ENCODE results near the gene CFP.

Gene CFP

DNA sequence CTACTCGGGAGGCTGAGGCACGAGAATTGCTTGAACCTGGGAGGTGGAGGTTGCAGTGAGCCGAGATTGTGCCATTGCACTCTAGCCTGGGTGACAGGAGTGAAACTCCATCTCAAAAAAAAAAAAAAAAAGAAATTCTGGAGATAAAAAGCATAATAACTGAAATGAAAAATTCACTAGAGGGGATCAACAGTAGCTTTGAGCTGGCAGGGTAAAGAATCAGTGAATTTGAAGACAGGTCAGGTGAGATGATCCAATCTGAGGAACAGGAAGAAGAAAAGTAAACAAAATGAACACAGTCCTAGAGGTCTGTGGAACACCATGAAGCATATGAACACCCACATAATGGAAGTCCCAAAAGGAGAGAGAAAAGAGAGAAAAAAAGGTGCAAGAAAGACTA, 32.5 kb downstream of the CFP start:
- DNase-seq: no peak

DNA sequence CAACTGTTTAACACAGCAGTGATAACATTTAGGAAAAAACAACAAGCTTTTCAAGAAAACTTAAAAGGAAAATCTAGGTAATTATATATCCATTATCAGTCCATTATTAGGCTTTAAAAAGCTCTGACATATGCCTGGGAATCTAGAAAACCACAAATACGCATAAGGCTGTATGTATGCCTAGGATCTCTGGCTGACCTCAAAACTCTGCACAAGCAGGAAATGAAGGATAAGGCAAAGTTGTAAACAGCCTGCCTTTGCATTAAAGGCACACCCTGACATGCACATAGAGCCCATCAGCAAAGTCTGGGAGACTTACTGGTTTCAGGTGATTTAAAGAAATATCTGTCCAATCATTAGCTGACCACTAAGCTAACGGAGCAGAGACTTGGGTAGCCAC, 33.5 kb downstream of the CFP start:
- no peak for DNase-seq

DNA sequence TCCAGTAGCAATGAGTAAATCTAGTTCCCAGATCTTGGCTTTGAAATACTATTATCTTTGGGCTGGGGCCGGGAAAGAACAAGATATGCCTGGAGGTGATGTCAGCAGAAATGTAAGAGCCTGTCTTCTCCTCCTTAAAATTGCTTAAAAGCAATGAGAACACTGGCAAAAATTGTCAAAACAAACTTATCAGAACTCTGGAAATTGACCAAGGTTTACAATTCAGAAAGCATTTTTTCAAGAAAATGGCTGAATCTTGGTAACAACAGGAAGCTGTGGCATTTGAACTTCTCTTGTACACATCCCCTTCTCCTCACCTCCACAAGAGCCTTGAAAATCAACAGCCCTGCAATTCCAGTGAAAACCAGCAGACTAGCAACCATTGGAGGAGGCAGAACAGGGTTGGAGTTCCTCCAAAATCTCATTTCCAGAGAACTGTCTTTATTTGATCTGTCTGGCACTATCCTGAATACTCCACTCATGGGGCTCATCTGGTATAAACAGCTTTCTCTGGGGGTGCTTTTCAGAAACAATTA, 33.9 kb downstream of the CFP start:
- DNase-seq: no peak

DNA sequence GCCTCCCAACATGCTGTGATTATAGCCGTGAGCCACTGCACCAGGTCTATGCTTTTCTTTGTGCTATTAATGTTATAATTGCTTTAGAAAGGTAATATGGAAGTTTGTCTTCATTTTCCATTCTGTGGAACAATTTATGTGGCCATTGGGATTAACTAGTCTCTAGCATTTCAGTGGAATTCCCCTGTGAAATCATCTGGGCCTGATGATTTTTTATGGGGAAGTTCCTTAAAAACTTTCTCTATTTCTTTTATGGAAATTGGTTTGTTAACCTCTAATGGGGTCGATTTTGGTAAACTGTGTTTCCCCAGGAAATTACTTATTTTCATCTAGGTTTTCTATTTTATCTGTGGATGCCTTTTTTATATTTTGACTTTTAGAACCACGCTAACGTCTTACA, 36.2 kb downstream of the CFP start:
- DNase-seq: no peak

DNA sequence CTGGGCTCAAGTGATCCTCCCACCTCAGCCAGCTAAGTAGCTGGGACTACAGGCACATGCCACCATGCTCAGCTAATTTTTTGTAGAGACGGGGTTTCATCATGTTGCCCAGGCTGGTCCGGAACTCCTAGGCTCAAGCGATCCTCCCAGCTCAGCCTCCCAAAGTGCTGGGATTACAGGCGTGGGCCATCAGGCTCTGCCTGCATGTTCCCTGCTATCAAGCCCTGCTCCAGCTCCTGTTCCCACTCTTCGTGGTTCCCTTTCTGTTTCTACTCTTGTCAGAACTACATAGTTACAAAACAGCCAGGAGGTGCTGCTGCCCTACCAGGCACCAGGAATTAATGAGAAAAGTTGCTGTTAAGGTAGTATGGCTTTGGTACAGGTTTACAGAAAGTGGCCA, 38.7 kb downstream of the CFP start:
- no peak for DNase-seq

DNA sequence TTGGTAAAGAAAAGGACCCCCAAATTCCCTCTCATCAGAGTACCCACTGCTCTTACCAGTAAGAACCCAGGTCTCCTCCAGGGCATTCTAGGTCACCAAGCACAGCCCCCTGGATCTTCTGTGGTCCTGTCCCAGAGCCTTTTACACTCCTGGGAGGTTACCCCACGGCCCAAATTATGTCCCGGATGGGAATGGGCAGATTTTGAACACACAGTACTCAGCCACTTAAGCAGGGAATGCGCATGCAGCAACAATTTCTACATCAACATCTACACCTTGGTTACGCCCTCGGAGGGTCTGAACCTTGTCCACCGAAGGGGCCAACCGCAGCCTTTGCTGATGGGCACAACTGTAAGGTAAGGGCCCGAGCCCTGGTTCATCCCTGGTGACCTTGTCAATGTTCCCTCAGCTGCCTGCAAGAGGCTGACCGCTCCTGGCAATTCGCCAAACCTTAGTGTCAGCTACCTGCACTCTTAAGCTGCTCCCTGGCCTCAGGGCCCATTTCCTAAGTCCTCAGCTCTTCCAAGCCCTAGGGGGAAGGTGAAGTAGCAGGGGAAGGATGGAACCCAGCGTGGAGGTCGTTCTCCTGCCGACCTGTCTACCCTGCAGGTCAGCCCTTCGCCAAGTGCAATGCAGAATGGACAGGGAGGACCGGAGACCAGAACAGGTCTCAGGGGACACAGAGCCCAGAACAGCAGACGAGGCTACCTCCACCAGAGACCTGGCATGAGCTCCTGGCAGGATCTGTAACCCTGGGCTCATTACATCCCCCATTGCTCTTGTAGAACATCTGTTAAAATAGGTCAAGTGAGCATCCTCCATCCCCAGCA, 41.6 kb downstream of the CFP start:
- no peak for DNase-seq

DNA sequence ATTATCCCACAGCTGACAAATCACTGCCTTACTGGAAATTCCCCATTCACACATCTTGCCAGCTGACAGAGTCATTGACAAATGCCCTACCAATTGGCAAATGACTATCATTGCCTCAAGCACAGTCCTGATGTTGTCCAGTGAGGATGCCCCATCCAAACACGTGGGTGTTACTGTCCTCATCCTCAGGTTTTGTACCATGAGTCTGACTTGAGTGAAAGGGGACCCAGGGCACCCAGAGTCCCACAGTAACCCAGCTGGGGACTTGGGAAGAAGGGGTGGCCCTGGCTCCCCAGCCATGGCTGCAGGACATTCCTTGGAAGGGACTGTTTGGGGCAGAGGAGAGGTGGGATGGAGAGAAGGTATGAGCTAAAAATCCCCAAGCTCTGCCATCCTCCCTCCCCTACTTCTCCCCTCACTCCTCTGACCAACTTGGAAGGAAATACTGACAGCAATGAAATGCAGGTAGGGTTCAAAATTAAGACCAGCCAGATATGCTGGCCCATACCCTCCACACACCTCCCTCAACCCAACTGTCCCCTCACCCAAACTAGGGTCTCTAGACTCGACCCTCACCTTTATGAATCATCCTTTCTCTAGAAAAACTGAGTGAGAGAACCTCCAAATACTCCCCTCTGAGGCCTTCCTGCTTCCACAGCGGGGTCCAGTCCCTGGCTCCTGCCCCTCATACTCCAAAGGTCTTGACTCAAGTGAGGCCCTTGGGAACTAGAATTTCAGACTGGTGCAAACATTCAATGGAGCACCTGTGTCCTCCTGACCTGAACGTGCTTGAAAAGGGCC, 42.4 kb downstream of the CFP start:
- DNase-seq: no peak

DNA sequence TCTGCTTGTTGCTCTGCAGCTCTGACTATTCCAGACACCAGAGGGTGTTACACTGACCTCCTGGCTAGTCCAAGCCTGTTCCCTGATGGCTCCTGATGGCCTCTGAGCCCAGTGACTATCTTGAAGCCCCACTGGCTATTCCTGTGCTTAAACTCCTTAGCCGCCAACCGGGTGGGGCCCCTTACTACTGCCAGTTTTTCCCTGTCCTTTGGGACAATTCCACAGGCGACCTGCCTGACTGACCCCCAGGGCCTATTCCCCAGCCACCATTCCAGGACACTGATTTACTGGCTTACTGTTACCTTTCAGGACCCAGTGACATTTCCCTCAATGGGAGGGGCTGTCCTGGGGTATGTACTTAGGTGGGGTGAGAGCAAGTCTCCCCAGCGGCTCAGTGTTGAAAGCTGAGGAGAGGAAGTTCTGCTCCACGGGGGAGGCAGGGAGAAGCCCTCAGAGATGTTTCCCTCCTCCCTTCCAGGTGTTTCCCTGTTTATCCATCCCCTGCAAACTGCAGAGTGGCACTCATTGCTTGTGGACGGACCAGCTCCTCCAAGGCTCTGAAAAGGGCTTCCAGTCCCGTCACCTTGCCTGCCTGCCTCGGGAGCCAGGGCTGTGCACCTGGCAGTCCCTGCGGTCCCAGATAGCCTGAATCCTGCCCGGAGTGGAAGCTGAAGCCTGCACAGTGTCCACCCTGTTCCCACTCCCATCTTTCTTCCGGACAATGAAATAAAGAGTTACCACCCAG, 43.5 kb downstream of the CFP start:
- no peak for DNase-seq

DNA sequence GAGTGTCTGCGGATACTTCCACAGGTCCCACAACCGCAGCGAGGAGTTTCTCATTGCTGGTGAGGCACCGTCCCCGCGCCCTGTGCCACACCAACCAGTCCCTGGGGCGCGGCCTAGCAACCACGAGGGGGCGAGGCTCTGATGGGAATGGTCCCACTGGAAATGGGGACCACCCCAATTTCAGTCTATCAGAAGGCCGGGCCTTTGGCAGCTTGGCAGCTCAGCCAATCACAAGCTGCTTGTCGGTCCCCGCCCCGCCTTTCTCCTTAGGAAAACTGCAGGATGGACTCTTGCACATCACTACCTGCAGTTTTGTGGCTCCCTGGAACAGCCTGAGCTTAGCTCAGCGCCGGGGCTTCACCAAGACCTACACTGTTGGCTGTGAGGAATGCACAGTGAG, 44.5 kb downstream of the CFP start:
- no peak for DNase-seq

DNA sequence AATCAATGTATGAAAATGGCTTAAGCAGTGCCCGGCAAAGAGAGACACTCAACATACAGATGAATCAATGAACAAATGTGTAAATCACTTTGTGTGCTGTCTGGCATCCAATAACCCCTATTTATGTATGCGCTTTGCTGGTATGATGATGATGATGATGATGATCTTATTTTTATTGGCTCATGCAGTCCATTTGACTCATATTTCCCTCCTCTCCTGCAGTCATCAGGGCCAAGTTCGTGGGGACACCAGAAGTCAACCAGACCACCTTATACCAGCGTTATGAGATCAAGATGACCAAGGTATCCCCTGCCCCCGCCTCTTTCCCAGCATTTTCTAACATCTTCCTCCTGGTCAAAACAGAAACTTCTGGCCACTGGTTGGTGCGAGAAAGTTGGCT, 45.0 kb downstream of the CFP start:
- DNase-seq: no peak

DNA sequence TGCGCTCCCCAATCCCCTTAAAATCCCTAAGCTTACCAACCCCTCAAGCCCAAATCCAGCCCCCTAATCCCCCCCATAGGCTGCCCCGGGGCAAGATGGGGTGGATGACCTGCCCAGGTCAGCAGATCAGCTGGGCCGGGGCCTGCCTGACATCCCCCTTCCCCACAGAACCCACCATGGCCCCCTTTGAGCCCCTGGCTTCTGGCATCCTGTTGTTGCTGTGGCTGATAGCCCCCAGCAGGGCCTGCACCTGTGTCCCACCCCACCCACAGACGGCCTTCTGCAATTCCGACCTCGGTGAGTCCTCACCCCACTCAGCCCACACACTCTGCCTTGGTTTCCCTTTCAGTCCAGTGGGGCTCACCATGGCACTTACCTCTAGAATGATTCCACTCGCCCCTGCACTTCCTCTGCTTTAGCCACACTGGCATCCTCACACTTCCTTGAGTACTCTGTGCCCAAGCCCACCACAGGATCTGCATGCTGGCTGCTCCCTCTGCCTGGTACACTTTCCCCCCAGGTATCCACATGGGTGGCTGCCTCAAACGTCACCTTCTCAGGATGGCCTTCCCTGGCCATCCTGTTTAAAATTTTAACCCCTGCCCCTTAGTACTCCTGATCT, 46.4 kb downstream of the CFP start:
- no peak for DNase-seq

DNA sequence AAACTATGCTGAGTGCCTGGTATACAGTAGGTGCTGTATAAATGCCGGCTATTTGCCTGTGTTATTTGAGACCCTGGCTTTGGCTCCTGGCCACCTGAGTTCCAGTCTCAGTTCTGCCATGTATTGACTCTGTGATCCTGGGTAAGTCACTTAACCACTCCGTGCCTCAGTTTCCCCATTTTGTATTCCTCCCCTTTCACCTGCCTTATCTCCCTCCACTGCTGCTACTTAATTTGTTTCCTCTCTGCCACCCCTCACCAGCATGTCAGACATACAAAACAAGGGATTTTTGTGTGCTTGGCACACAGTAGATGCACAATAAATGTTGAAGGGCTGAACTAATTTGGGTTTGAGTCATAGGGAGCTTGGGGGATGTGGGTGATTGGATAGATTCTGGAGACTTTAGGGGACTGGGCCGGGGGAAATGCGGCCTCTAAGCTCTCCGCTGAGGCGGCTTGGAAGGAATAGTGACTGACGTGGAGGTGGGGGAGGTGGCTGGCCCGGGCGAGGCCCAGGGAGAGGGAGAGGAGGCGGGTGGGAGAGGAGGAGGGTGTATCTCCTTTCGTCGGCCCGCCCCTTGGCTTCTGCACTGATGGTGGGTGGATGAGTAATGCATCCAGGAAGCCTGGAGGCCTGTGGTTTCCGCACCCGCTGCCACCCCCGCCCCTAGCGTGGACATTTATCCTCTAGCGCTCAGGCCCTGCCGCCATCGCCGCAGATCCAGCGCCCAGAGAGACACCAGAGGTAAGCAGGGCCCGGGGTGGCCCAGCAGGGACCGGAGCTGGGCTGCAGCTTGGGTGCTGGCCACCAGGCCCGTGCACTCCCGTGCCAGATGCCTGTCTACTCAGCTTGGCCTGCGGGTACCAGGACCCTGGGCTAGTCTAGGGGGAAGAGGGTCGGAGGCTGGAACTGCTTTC, 47.7 kb downstream of the CFP start, which contains the start of gene TIMP1:
Gene TIMP1, plus strand, starts transcription at position 706 of the 917 bp plus-strand sequence. CDS start 980 bp downstream, outside the sequence.
- DNase-seq: peak; percentile 93

DNA sequence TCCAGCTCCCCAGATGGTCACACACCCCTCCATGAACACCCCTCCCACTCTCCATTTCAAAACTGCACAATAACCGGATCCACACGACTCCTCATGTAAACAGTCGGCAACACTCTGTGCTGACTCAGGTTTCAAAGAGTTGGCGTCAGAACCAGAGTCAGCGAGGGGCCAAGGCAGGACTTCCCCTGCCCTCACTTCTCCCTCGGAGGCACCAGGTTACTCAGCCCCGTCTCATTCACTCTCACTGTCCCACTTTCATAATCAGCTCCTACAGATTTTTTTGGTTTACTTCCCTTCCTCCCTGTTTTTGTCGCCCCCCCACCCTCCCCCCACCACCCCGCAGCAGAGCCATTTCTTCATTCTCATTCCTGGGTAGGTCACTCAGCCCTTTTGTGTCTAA, 50.2 kb downstream of the CFP start:
- DNase-seq: no peak

DNA sequence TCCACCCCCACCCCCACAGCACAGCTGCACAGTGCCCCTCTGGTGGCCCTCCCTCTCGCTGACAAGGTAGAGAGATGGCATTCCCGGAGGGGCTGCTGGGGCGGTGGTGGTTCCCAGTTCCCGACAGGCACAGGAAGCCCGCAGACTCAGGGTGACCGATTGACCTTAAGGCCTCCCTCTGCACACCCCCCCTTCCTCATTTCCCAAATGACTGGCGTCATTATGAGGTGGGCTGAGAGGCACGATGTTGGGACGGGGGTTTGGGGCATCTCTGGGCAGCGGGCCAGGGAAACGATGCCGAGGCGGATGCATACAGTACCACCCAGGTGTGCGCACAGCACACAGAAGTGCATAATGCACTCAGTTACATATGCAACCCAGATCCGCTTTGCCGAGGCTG, 51.0 kb downstream of the CFP start:
- DNase-seq: no peak

DNA sequence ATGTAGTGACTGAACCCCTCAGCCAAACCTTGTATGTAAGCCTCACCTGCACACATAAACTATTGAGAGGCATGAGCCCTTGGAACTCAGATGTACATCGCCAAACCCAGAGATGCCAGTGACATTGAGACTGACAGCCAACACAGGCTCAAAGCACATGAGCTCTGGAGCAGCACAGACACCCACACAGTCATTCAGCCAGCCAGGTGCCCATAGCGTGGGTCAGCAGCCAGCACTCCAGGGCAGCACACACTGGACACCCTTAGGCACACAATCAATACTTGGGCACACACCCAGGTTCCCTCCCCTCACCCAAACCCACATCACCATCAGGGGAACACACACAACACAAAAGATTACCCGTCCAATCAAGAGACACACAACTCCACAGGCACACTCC, 51.8 kb downstream of the CFP start:
- no peak for DNase-seq

DNA sequence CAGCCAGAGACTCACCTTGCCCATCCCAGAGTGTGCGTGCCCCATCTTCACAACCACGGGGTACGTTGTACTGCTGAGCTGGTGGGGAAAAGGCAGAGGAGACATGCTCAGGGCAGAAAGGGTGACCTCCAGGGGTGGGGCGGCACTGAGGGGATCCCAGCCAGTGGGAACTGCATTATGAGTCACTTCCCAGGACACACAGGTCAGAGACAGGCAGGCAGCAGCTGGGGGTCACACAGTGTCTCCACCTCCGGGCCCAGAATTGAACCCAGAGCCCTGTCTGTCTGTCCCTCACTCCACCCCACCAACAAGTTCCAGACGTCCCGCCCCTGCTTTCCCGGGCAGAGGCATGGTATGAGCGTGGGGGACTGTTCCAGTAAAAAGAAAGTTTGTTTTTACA, 52.3 kb downstream of the CFP start:
- DNase-seq: no peak

DNA sequence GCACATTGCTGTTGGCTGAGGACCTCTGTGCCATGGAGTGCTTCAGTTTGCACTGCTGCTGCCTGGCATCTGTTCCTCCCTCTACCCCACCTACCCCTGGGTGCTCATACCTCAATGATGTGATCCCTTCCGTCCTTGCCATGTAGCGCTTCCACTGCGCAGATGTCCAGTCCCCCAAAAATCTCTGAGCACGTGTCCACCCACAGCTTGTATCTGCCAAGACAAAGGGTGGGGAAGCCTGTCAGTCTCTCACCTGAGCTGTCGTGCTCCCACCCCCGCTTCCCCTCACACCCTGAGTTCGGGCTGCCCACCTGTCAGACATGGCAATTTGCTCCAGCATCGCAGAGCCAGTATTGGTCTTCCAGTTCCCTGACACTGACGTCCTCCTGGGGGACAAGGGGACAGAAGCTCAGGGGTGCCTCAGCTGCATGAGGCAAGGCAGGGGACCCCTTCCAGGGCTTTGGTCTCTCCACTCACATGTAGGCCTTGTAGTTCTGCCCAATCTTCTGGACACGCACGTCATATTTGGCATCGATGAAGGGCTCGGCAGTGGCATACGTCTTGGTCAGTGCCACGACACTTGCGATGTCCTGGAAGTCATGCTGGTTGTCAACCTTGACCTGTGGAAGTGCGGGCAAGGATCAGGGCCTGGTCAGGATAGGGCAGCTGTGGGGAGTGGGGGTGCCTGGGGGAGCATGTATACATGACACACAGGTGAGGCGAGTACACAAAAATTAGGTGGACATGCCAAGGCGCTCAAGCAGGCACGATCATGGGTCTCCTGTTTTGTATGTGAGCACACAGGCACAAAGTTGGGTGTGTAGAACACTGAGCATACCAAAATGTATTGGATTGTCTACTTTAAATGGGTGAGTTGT, 53.5 kb downstream of the CFP start:
- no peak for DNase-seq

DNA sequence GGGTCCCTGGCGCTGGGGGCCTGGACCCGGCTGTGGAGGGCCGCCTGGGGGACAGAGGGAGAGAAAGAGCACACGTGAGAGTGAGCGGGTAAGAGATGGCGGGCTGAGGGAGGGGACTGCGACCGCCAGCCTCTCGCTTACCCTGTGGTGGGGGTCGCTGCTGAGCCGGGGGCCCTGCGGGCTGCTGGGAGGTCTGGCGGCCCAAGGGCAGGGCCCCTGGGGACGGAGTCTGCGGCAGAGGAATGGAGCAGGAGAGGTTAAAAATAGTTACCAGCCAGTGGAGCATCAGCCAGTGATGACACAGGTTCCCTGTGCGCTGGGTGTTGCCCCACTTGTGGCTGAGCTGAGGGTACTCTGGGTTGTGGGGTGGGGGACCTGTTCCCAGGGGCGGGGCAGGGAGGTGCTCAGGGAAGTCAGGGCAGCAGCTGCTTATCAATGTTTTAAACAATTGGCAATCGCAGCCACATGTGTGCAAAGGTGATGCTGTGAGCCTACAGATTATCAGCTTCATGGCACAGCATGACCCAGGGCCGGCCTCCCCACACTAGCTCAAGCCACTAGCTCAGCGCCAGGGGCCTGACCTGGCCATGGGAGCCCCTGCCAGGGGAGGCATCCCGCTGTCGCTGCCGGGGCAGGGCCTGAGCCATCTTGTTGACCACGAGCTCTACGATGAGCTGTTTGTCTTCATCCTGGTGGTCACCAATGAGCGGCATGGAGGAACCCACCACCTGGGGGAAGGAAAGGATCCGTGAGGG, 55.0 kb downstream of the CFP start:
- DNase-seq: peak; percentile 84

DNA sequence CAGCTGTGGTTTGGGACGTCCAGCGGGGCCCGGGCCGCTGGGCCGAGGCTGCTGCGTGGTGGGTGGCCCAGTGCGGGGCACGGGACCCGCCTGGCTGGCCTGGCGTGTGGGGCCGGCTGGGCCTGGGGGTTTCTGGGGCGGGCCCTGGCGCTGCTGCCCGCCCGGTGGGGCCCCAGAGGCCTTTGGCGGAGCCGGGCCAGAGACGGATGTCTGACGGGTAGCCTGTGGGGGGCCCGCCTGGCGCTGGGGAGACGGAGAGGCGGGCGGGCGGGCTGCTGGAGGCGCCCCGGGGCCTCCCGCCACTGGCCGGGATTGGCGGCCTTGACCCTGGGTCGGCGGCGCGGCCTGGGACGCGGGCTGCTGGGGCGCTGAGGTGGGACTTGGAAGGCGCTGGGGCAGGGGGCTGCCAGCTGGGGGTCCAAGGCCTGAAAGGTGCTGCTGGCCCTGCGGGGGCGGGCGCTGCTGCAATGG, 55.6 kb downstream of the CFP start:
- no peak for DNase-seq

All from hematopoietic multipotent progenitor cell treated with erythropoietin and hydrocortisone succinate and interleukin-3 and kit ligand, for 8 days (in vitro differentiated cells).